HG03575 (cell line): Measurements from ENCODE around the gene PCSK5.

ENCODE experiments used
- ATAC-seq: cut with Tn5 transposase; IDR thresholded peaks from one replicate; pipeline ENCODE4 v1.9.1; 2021; ENCODE audit not compliant: unreplicated experiment, insufficient number of reproducible peaks, low FRiP score; ENCODE audit errors: extremely low read depth

The PCSK5 gene

DNA sequence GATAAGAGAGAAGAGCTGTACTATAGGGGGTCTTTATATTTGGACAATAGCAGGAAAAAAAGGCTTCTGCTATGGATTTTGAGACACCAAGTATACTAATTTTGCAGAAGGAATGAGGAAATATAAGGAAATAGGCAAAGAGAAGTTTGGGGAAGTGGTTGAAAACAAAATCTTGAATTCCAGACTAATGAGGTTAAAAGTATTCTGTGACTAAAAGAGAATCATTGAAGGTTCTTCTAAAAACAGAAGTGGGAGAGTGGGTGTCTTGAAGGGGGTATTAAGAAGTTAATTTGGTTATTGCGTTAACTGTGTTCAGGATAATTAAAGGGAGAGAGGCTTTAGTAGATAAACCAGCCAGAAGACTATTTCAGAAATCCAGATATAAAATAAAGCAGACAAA, 355.0 kb downstream of the PCSK5 start:
- no peak for ATAC-seq

DNA sequence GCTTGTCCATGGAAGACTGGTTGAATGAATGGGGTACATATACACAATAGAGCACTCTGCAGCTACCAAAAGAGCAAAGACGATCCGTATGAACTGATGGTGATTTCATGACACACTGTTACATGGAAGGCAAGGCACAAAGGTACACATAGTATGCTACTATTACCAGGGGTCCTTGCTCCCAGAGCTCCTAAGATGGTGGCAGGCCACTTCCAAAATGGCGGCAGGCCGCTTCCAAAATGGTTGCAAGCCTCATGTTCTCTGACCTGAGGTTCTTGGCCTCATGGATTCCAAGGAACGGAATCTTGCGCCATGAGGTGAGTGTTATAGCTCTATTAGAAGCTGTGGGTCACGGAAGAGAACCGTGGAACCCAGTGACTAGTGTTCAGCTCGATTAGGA, 356.2 kb downstream of the PCSK5 start:
- ATAC-seq: no peak

DNA sequence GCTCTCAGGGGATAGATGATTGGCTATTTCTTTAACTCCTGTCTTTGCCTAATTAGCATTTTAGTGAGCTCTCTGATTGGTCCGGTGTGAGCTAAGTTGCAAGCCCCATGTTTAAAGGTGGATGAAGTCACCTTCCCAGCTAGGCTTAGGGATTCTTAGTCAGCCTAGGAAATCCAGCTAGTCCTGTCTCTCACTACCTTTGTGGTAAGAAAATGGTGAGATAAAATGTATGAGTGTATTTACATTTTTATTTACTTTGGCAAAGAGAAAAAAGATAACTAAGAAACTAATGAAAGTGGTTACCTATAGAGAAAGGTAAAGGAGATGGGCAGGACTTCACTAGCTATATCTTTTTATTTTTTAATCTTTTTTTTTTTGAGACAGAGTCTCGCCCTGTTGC, 357.0 kb downstream of the PCSK5 start:
- ATAC-seq: no peak

DNA sequence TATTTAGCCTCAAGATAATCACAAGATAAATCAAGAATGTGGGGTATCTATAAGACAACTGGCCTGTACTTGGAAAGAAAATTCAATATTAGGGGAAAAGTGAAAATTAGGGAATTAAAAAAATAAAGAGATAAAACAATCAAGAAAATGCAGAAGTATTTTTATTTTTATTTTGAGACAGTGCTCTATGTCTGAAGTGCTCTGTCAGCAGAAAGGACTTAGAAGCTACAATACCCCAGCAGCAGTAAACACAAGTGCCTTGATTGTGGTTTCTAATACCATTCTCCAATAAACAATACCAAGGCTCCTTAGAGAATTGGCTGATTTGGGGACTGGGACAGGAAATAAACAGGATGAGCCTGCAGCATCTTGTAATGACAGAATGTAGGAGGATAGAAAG, 358.8 kb downstream of the PCSK5 start:
- ATAC-seq: no peak

DNA sequence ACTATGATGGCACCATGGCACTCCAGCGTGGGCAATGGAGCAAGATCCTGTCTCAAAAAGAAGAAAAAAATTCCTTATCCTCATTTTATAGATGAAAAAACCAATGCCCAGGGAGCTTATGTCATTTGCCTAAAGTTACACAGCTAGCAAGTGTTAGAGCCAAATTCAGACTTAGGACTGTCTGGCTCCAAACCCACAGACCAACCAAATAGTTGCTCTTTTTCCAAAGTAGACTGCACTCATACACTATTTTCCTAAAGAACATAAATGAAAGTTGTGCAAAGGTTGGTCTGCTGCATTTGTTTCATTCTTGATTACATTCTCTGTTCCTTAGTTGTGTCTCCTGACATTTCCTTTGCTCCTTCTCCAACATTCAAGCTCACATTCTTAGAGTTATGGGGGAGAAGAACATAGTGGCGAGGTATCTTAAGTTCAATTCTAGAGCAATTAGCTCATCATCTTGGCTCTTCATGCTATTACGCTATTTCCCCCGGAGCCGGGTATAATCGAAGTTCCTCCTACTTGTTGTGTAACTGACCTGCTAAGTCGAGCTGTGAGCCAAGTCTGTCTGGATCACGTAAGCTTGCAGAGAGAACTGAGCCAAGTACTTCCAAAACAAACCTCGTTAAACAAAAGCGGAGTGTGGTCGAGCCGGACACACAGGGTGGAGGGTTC, 365.4 kb downstream of the PCSK5 start:
- no peak for ATAC-seq

DNA sequence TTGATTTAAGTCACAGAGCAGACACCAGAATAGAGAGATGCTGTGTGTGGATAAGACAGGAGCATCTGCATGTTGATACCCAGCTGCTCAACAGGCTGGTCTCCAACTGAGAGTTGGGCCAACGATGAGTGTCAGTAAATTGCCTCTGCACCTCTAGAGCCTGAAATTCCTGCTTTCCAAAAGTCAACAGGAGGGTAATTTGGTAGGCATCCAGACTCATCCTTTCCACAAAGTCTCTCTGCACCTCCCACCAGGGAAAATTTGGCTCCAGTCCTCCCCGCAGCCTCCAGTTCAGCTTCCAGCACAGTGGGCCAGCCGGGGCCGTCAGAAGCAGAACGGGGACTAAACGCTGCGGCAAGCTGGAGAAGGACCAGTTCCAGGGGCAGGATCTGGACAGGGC, 366.8 kb downstream of the PCSK5 start:
- ATAC-seq: no peak

DNA sequence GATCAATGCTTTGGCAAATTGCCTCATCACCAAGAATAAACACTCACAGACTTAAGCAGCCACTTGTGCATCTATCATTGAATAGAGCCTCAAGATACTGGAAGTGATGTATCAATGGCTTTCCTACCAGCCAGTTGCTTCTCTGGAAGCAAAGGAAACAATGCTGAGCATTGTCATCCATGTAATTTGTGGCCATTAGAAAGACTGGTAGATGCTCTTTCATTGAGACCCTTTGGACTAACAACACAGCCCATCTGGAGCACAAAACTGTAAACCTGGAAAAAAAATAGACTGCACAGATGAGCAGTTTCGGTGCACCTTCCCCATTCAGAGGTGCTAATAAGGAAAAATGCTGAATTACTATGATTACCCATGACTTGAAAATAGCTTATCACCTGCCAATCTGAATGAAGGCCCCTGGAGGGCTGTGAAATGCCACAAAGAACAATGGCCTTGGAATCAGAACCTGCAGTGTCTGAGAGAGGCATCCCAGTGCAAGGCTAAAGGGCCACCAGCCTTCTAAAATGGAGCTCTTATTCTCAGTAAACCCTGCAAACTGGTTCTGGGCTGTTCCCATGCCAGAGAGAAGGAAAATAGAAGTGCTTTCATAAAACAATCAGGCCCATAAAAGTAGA, 376.3 kb downstream of the PCSK5 start:
- no peak for ATAC-seq

DNA sequence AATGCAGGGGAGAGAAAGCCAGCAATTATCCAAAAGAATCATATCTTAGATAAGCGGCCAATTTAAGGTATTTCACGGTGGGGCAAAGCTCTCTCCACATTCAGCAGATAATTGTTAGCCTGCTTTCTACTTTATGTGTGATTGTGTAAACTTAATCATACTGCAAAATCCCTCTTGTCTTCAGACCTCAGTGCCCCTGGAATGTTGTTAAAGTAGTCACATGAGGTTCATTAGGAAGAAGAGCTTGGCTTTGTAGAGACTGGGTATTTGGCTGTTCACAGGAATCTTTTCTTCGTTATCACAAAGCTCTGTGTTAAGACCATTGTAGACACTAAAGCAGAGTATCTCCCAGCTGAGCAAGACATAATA, 376.8 kb downstream of the PCSK5 start:
- ATAC-seq: no peak

DNA sequence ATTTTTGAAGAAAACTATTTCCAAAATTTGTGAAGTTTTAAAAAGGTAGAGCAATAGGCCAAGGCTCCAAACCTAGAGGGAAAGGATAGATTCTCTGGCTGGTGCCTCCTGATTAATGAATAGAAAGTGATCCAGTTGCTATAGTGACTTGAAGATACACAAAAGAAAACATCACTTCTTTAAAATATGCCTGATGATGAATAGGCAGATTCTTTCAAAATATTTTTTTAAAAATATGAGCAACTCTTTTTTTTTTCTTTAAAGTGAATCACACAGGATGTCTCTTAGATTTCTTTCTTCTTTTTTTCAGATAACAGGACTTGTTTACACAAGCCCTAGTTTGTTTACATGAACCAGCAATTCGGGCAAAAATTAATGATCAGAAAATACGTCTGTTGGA, 379.3 kb downstream of the PCSK5 start:
- ATAC-seq: no peak

DNA sequence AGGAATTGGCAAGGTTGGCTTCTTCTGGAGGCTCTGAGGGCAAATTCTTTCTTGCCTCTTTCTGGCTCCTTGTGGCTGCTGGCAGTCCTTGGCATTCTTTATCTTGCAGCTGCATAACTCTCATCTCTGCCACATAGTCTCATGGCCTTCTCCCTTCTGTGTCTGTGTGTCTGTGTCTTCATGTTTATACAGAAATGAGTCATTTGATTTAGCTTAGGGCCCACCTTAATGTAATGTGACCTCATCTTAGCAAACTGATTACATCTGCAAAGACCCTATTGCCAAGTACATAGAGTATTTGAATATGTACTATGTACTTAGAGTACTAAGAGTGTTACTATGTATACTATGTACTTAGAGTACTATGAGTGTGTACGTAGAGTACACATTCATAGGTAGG, 381.3 kb downstream of the PCSK5 start:
- no peak for ATAC-seq

DNA sequence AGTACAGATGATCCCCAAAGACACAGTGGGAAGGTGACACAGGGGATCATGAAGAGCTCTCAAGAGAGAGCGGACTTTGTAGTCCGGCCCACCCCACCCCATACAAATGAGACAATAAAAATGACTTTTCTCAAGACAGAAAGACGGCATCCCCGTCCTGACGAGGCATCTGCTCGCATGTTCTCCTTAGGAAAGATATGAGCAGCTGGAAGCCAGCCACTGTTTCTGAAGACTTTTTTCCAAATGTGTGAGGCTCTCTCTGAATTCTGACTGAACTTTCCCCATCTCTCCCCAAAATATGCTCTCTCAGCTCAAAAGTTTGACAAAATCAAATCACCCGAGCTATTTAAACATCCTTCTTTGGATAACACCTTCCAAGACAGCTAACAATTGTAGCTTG, 398.6 kb downstream of the PCSK5 start:
- ATAC-seq: no peak

DNA sequence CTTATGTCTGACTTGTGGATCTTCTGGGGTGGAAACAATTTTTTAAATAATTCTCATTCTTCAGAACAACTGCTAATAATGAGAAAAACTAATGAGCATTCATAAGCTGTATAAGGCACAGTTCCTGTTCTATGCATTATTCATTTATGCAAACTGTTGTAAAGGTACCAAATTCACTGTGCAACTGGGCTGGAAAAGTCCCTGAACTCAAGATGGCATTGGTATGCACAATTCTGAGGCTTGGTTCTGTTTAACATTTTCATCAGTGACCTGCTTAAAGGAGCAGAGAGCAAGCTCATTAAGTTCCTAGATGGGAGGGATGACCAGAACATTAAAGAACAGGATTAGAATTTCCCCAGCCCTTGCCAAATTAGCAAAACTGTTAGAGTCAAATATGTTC, 399.2 kb downstream of the PCSK5 start:
- ATAC-seq: no peak

DNA sequence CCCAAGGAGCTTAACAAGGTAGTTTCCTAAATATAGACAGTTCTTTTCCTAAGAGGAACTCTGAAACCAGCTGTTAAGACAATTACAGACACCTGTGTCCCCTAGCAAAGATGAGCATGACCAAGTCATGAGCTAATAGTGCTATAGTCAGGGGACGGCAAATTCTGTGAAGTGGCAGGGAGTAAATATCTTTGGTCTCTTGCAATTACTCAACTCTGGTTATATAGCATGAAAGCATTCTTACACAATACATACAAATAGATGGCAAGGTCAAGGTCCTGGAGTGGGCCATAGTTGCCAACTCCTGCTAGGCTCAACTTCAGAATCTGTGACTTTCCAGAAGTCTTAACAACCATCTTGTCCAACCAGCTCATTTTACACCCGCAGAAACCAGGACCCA, 400.1 kb downstream of the PCSK5 start:
- no peak for ATAC-seq

DNA sequence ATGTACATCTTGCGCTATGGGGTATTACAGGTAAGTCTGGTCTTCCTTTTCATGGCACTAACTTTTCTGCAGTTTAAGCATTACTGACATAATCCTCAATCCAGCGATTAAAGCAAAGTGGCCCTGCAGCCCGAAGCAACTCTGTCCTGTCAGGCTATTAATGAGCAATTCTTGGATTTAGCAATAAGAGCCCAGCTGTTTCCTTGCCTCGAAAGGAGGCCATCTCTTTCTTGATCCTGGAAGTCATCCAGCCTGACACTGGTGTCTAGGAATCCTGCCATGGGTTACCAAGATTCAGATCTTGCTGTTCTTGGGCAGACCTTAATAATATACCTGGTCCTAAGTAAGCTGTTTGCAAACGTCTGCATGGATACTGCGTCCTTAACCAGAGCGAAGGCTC, 401.8 kb downstream of the PCSK5 start:
- no peak for ATAC-seq

DNA sequence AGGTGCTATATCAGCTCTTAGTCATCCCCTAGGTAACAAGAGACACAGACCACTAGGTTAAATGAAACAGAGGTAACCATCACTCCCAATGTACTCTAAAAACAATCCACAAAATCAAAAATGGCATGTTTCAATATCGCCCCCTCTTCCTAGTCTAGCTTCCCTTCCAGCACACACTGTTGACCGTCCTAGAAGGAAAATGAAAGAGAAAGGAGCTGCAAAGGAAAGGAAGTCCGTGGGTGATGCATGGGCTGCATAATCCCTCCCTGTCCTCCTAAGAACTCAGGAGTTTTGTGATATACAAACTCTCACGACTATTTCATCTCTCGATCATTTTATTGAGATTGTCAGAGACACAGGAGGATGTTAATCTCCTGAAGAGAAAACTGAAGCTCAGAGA, 402.2 kb downstream of the PCSK5 start:
- no peak for ATAC-seq

DNA sequence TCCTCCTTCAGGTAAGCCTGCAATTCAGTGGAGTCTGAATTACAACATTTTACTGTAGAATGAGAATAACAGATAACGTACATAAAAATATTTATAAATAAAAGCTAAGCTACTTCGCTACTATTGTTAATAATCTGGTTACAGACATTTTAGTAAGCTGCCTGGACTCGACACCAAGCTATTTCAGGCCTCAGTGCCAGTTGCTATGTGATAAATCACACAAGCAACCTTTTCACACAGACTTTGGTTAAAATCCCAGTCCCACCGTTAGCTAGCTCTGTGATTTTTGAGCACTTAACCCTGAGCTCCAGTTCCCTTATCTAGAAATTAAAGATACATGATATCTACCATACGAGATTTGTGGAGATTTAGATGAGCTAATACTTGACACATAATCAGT, 403.8 kb downstream of the PCSK5 start:
- ATAC-seq: no peak

DNA sequence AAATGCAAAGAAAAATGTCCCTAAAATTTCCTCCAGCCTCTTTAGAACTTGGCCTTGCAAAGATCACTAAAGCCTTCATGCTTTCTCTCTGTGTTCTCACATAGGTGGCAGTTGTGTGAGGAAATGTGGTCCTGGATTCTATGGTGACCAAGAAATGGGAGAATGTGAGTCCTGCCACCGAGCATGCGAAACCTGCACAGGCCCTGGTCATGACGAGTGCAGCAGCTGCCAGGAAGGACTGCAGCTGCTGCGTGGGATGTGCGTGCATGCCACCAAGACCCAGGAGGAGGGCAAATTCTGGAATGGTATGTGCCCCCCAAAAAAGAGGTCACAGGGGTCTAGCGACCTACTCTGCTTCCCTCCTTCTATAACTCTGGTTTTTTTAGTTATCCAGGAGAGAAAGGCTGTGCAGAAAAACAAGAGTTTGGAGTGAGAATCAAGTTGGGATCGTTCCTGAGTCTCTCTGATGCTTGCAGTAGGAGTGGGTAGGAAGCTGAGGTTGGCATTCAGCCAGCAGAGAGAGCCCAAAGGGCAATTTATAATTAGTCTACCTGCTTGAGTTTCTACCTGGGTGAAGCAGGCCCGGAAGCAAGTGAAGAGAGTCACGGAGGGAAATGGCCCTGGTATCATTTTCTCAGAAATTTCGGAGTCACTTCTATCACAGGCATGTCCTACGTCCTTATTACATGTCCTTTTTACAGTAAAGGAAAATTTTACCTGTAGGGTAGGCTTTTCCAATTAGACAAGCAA, 406.3 kb downstream of the PCSK5 start:
- ATAC-seq: no peak

DNA sequence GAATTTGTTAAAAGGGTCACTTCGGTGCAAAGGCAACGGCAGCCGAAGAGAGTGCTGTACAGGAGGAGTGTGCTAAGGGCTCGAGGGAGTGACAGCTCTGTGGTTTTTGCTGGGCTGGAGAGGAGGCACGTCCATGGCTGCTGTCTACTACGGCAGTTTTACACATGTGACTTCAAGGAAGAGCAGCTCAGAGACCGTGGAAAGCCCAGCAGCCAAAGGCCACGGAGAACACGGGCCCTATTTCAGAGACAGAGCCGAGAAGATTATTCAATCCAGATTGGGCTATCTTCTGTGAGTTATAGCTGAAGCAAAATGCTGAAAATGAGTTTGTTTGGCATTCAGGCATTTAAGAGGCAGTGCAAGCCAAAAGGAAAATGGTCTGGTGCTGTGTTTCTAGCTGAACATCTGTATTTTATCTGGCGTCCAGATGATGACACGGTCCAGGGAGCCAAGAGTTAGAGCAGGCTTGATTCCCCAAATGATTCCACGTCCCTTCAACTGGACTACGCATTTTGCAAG, 407.3 kb downstream of the PCSK5 start:
- ATAC-seq: no peak

DNA sequence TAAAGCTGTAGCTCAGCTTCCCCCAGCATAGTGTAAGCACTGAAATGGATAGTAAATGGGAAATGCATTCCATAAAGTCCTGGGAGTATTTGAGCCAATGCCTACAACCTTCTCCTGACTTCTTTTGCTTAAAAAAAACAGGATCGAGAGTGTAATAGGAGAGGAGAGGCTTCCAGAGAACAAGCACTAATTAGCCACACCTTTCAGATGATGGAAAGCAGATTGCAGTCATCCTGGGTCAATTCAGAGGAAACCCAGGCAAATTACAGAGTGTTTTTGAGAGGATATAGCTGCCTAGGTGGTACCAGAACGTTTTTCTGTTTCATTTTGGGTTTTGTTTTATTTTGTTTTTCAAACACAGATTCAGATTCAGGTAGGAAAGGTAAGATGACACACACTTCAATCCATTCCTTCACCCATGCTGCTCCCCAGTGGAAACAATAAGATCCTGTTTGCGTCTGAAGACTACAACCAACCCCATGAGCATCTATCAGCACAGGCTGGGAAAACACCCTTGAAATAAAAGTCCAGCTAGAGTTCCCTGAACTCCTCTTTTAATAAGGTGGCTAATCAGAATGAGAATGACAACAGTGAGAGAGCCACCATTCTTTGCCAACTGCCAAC, 408.2 kb downstream of the PCSK5 start:
- ATAC-seq: no peak

DNA sequence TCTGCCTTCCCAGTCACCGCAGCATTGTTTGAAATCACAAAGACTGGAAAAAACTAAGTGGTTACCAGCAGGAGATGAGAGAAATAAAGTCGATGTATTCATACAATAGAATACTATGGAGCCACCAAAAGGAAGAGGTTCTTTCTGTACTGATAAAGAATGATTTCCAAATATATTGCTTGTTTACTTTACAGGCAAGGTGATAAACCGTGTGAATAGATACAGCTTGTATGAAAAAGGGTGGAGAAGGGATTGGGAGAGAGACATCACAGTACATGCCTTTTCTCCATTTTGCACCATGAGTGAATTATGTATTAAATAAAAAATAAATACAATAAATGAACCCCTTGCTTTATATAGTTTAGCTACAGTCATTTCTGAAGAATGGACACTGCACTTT, 412.1 kb downstream of the PCSK5 start:
- no peak for ATAC-seq
